Prostate gland (tissue), 2 donors: ENCODE measurements around the gene FAM50A. TPM values are rescaled to one million over a fixed set of nuclear protein-coding genes. Genes with fewer than 3 reads are reported as not detected.

Experiments
- DNase-seq: peaks from one replicate; pipeline ENCODE4 v3.0.0-alpha.2; 2019; ENCODE audit warnings: low spot score
- H3K27ac ChIP-seq, 2 donors: fragments of 200-600 bp; sonication (generic); 2 replicates each; pipeline ENCODE4 v1.5.1; 2017 to 2019
- H3K27me3 ChIP-seq: fragments of 200-600 bp; sonication (generic); replicated peaks from 2 replicates; pipeline ENCODE4 v1.5.1; 2019; ENCODE audit not compliant: insufficient read depth
- H3K36me3 ChIP-seq, 2 donors: fragments of 200-600 bp; sonication (generic); 1 replicate in 1 of 2; 2 replicates in 1 of 2; pipeline versions ENCODE4 v1.5.1 to v1.8.1; 2017 to 2019
- H3K4me1 ChIP-seq: fragments of 200-600 bp; sonication (generic); replicated peaks from 2 replicates; pipeline ENCODE4 v1.5.1; 2019
- H3K4me3 ChIP-seq, 2 donors: fragments of 200-600 bp; sonication (generic); 2 replicates each; pipeline ENCODE4 v1.5.1; 2017 to 2019
- H3K9me3 ChIP-seq: fragments of 200-600 bp; sonication (generic); 2 replicates; pipeline ENCODE4 v1.5.1; 2017
- POLR2A ChIP-seq: fragments of 450-650 bp; IDR thresholded peaks from one replicate; pipeline ENCODE4 v1.6.1; 2016; ENCODE audit warnings: antibody characterized with exemption, mild to moderate bottlenecking
- POLR2AphosphoS5 ChIP-seq: sonication (generic); formaldehyde crosslinking; IDR thresholded peaks from one replicate; pipeline ENCODE4 v1.6.1; 2017; ENCODE audit warnings: antibody characterized with exemption
- WGBS: methylation state at CpG from one replicate; pipeline ENCODE4 v1.1.5; 2018; 5-methylcytosine and 5-hydroxymethylcytosine counted together
- intact Hi-C: fragments of 100-400 bp; cut with DNase I; formaldehyde crosslinking; loops from one replicate; pipeline ENCODE4 v1.14.2; 2022
- total RNA-seq, 2 donors: library from RNA; depleted of rRNA; stranded (reverse); fragments of >200 nt; gene quantifications; one replicate each; pipeline ENCODE4 v1.1.0, GENCODE V29; 2016
- TF ChIP-seq, protein P1 (sequence below), 4 experiments: fragments of 200-600 bp in 2 of 4; fragments of 450-650 bp in 2 of 4; sonication (generic) in 2 of 4; IDR thresholded peaks; 1 replicate in 3 of 4; 2 replicates in 1 of 4; pipeline ENCODE4 v1.5.1; 2016 to 2019; ENCODE audit warnings: antibody characterized with exemption in 4 of 4, mild to moderate bottlenecking in 2 of 4, moderate library complexity in 2 of 4

Gene FAM50A
- total RNA-seq, 2 donors from 2014 or later = 32.9 to 35.8 TPM

DNA sequence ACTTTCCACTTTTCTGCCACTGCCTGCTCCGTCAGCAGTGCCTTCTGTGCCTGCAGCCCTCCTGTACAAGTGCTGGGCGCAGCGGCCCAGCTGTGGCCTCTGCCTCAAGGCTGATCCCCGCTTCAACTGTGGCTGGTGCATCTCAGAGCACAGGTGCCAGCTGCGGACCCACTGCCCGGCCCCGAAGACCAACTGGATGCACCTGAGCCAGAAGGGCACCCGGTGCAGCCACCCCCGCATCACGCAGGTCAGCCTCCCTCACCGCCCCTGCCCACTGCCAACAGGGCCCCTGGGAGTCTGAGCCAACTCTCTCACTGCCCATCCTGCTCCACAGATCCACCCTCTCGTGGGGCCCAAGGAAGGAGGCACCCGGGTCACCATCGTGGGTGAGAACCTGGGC lies 21.7 kb downstream of the FAM50A start:
- Histone ChIP-seq H3K36me3 (no peaks in the 10 kb centered on the region), H3K4me1 (no peaks in the 10 kb centered on the region), H3K9me3 (no peaks in the 10 kb centered on the region), H3K27ac (no peak overlapping the region), H3K4me3 (no peak overlapping the region), H3K27me3 (no peaks in the 10 kb centered on the region)
- no peak for DNase-seq
- no peak for TF ChIP-seq POLR2AphosphoS5
- TF ChIP-seq, protein P1, sequence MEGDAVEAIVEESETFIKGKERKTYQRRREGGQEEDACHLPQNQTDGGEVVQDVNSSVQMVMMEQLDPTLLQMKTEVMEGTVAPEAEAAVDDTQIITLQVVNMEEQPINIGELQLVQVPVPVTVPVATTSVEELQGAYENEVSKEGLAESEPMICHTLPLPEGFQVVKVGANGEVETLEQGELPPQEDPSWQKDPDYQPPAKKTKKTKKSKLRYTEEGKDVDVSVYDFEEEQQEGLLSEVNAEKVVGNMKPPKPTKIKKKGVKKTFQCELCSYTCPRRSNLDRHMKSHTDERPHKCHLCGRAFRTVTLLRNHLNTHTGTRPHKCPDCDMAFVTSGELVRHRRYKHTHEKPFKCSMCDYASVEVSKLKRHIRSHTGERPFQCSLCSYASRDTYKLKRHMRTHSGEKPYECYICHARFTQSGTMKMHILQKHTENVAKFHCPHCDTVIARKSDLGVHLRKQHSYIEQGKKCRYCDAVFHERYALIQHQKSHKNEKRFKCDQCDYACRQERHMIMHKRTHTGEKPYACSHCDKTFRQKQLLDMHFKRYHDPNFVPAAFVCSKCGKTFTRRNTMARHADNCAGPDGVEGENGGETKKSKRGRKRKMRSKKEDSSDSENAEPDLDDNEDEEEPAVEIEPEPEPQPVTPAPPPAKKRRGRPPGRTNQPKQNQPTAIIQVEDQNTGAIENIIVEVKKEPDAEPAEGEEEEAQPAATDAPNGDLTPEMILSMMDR (IDR thresholded peaks at IDR 0.05) = no peak
- no peak for TF ChIP-seq POLR2A
- 100% methylated on average over 1 of the region's 14 CpGs for WGBS
- intact Hi-C loops = no loop called here

DNA sequence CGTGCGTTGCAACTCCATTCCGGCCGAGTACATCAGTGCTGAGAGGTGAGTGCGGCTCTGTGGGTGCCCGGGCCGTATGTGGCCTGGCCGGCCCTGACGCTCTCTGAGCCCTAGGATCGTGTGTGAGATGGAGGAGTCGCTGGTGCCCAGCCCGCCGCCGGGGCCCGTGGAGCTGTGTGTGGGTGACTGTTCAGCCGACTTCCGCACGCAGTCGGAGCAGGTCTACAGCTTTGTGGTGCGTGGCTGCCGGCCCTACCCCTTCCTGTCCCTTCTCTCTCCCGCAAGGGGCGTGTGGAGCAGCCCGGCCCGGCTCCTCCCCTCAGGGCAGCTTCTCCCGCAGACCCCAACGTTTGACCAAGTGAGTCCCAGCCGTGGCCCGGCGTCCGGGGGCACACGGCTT lies 22.1 kb downstream of the FAM50A start:
- Histone ChIP-seq H3K27ac (no peak overlapping the region), H3K9me3 (no peaks in the 10 kb centered on the region), H3K4me3 (no peak overlapping the region), H3K36me3 (no peaks in the 10 kb centered on the region), H3K27me3 (no peaks in the 10 kb centered on the region), H3K4me1 (no peaks in the 10 kb centered on the region)
- intact Hi-C loops = no loop called here
- WGBS = 93% methylated on average over 6 of the region's 32 CpGs
- no peak for DNase-seq
- TF ChIP-seq POLR2AphosphoS5 (no peak), POLR2A (no peak)
- TF ChIP-seq, protein P1 (IDR thresholded peaks at IDR 0.05) = no peak

DNA sequence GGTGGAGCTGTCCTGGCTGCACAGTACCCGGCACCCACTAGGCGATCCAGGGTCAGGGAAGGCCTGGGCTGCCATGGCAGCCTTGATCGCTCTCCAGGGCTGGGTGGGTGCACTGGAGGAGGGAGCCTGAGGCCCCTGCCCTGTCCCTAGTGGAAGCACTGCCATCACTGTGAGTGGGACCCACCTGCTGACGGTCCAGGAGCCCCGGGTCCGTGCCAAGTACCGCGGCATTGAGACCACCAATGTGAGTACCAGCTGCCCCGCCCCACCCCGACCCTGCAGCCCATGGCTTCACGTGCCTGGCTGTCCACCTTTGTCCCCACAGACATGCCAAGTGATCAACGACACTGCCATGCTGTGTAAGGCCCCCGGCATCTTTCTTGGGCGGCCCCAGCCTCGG lies 23.0 kb downstream of the FAM50A start:
- TF ChIP-seq, protein P1 (IDR thresholded peaks at IDR 0.05) = no peak
- no peak for TF ChIP-seq POLR2AphosphoS5
- no peak for TF ChIP-seq POLR2A
- Histone ChIP-seq H3K9me3 (no peaks in the 10 kb centered on the region), H3K4me3 (no peak overlapping the region), H3K27ac (no peak overlapping the region), H3K36me3 (no peaks in the 10 kb centered on the region), H3K4me1 (no peaks in the 10 kb centered on the region), H3K27me3 (no peaks in the 10 kb centered on the region)
- intact Hi-C loops = no loop called here
- WGBS = 93% methylated on average over 7 of the region's 15 CpGs
- DNase-seq = no peak

DNA sequence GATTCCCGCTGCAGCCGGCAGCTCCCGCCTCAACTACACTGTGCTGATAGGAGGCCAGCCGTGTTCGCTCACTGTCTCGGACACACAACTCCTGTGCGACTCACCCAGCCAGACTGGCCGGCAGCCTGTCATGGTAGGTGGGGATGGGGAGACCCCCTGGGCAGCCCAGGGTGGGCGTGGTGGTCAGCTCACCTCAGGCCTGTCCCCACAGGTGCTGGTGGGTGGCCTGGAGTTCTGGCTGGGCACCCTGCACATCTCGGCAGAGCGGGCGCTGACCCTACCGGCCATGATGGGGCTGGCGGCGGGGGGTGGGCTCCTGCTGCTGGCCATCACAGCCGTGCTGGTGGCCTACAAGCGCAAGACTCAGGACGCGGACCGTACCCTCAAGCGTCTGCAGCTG lies 23.6 kb downstream of the FAM50A start:
- no peak for TF ChIP-seq POLR2A
- WGBS = 97% methylated on average over 12 of the region's 21 CpGs
- no peaks in the 10 kb centered on the region for H3K4me1 ChIP-seq
- no peak overlapping the region for H3K4me3 ChIP-seq
- H3K9me3 ChIP-seq = no peaks in the 10 kb centered on the region
- no peaks in the 10 kb centered on the region for H3K36me3 ChIP-seq
- DNase-seq = no peak
- no peaks in the 10 kb centered on the region for H3K27me3 ChIP-seq
- H3K27ac ChIP-seq = no peak overlapping the region
- intact Hi-C loops = no loop called here

DNA sequence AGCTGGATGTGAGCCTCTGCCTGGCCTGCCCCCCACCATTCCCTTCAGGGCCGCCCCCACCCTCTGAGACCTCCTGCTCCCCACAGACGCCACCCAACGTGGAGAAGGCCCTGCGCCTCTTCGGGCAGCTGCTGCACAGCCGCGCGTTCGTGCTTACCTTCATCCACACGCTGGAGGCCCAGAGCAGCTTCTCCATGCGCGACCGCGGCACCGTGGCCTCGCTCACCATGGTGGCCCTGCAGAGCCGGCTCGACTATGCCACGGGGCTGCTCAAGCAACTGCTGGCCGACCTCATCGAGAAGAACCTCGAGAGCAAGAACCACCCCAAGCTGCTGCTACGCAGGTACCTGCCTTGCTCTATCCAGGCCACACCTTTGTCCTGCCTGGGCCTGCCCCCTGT lies 24.3 kb downstream of the FAM50A start:
- intact Hi-C loops = no loop called here
- Histone ChIP-seq H3K4me3 (no peak overlapping the region), H3K36me3 (no peaks in the 10 kb centered on the region), H3K4me1 (no peaks in the 10 kb centered on the region), H3K9me3 (no peaks in the 10 kb centered on the region), H3K27me3 (no peaks in the 10 kb centered on the region), H3K27ac (no peak overlapping the region)
- 89% methylated on average over 21 of the region's 23 CpGs for WGBS
- DNase-seq = no peak
- TF ChIP-seq, protein P1 (IDR thresholded peaks at IDR 0.05) = no peak
- TF ChIP-seq POLR2A = no peak
- TF ChIP-seq POLR2AphosphoS5 = no peak
